Parathyroid adenoma (tissue), 2 donors: ENCODE results near the gene PDE4A.
"Not testable (repeated sequence)": the region's sequence is repeated elsewhere in the genome, so short reads cannot be mapped to it uniquely, and the experiment has no call there.

ENCODE experiments used
- H2AFZ ChIP-seq: fragments of 300-600 bp; sonication (generic); one replicate; pipeline ENCODE4 v1.7.0; 2017; ENCODE audit warnings: antibody characterized with exemption, mild to moderate bottlenecking
- H3K27ac ChIP-seq: fragments of 300-600 bp; sonication (generic); one replicate; pipeline ENCODE4 v1.7.0; 2017
- H3K27me3 ChIP-seq: fragments of 300-600 bp; sonication (generic); one replicate; pipeline ENCODE4 v1.7.0; 2017; ENCODE audit warnings: low read length; ENCODE audit not compliant: control insufficient read depth, insufficient read depth
- H3K36me3 ChIP-seq: fragments of 300-600 bp; sonication (generic); one replicate; pipeline ENCODE4 v1.7.0; 2017; ENCODE audit warnings: low read length; ENCODE audit not compliant: control insufficient read depth, insufficient read depth
- H3K4me1 ChIP-seq: fragments of 300-600 bp; sonication (generic); one replicate; pipeline ENCODE4 v1.7.0; 2017; ENCODE audit warnings: control low read depth
- H3K4me2 ChIP-seq: fragments of 300-600 bp; sonication (generic); one replicate; pipeline ENCODE4 v1.7.0; 2017; ENCODE audit warnings: low read length
- H3K4me3 ChIP-seq: fragments of 300-600 bp; sonication (generic); one replicate; pipeline ENCODE4 v1.7.0; 2017; ENCODE audit warnings: low read depth, low read length
- H3K79me2 ChIP-seq: fragments of 300-600 bp; sonication (generic); one replicate; pipeline ENCODE4 v1.7.0; 2017; ENCODE audit warnings: control low read depth
- H3K9ac ChIP-seq: fragments of 300-600 bp; sonication (generic); one replicate; pipeline ENCODE4 v1.7.0; 2017; ENCODE audit warnings: mild to moderate bottlenecking
- H3K9me3 ChIP-seq: fragments of 300-600 bp; sonication (generic); one replicate; pipeline ENCODE4 v1.7.0; 2017; ENCODE audit warnings: low read length; ENCODE audit not compliant: control insufficient read depth
- TF ChIP-seq, protein P1 (sequence below): fragments of 300-600 bp; sonication (generic); IDR thresholded peaks from one replicate; pipeline ENCODE4 v1.7.0; 2017; ENCODE audit warnings: antibody characterized with exemption, mild to moderate bottlenecking
- donor health status: primary hyperparathyroidism.

Gene PDE4A

DNA sequence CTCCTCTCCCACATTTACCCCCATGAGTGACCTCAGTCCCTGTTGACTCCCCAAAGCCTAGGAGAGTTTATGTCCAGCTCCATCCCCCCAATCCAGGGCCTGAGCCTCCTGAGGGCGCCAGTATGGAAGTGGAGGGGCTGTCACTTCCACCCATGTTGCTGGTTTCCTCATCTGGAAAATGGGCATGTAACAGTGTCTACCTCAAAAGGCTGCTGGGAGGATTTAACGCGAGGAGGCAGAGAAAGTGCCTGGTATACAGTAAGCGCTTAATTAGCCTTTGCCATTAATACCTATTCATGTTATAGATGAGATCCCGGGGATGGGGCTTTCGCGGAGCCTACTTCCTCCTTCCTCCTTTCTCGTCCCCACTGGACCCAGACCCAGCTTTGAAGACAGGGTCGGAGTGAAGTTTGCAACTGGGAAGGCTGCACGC lies 40.4 kb upstream of the PDE4A start:
- Histone ChIP-seq H3K4me2 (peak overlapping the region; percentile 97), H3K4me3 (peak overlapping the region; percentile 95), H3K4me1 (peaks cover 7% of the 10 kb centered on the region), H3K27me3 (no peaks in the 10 kb centered on the region), H2AFZ (peak overlapping the region; percentile 99), H3K9me3 (no peaks in the 10 kb centered on the region), H3K27ac (peak overlapping the region; percentile 25), H3K9ac (peak overlapping the region; percentile 50), H3K36me3 (no peaks in the 10 kb centered on the region), H3K79me2 (peaks cover 7% of the 10 kb centered on the region)
- TF ChIP-seq, protein P1, sequence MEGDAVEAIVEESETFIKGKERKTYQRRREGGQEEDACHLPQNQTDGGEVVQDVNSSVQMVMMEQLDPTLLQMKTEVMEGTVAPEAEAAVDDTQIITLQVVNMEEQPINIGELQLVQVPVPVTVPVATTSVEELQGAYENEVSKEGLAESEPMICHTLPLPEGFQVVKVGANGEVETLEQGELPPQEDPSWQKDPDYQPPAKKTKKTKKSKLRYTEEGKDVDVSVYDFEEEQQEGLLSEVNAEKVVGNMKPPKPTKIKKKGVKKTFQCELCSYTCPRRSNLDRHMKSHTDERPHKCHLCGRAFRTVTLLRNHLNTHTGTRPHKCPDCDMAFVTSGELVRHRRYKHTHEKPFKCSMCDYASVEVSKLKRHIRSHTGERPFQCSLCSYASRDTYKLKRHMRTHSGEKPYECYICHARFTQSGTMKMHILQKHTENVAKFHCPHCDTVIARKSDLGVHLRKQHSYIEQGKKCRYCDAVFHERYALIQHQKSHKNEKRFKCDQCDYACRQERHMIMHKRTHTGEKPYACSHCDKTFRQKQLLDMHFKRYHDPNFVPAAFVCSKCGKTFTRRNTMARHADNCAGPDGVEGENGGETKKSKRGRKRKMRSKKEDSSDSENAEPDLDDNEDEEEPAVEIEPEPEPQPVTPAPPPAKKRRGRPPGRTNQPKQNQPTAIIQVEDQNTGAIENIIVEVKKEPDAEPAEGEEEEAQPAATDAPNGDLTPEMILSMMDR, result no peak

DNA sequence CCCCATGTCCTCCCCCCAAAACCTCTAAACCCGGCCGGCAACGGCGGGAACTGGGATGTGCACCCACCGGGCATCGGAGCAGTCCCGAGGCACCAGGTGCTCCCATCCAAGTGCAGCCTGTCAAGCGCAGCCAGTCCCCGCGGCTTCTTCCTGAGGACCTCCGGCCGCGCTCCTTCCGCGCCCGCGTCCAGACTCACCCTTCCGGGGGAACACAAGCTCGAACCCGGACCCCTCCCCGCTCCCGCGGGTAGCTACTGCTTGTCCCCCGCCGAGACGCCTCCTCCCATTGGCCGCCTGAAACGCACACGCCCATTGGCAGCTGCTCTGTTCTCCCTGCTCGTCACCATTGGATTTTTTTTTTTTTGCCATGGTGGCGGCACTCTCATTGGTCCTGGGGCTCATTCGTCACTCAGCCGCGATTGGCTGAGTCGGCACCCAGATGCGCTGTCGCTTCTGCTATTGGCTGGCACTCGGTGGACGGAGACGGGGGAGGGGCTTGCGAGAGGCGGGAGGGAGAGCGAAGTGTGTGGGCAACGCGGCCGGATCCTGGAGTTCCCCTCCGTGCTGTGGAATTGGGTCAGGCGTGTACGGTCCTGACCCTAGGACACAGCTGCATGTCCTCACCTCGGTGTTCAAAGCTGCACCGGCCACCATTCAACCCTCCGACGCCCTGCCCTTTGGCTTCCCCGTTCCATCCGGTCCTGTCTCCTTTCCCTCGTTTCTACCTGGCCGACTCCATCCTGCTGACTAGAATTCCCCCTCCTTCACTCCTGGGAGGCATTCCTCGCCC lies 39.8 kb upstream of the PDE4A start, which contains the start of gene TYK2:
Gene TYK2, minus strand, starts transcription at position 260 of the 790 bp plus-strand sequence. CDS start 2,166 bp downstream, outside the sequence.
- peak within 1 kb of the TSS; percentile 34 for H3K27ac ChIP-seq
- TF ChIP-seq, protein P1, result no peak
- H3K27me3 ChIP-seq, result no peaks in the 10 kb centered on the region
- no peaks in the 10 kb centered on the region for H3K9me3 ChIP-seq
- H3K4me2 ChIP-seq, result peak within 1 kb of the TSS; percentile 97
- H3K9ac ChIP-seq, result peak within 1 kb of the TSS; percentile 50
- peaks cover 7% of the 10 kb centered on the region for H3K79me2 ChIP-seq
- H3K4me3 ChIP-seq, result peak within 1 kb of the TSS; percentile 95
- H2AFZ ChIP-seq, result peak within 1 kb of the TSS; percentile 99
- no peaks in the 10 kb centered on the region for H3K36me3 ChIP-seq
- peaks cover 7% of the 10 kb centered on the region for H3K4me1 ChIP-seq

DNA sequence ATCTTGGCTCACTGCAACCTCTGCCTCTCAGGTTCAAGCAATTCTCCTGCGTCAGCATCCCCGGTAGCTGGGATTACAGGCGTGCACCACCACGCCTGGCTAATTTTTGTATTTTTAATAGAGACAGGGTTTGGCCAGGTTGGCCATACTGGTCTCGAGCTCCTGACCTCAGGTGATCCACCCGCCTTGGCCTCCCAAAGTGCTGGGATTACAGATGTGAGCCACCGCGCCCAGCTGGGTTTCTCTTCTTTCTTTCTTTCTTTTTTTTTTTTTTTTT lies 37.2 kb upstream of the PDE4A start:
- H3K27ac ChIP-seq, H2AFZ ChIP-seq, H3K36me3 ChIP-seq, H3K4me1 ChIP-seq, H3K27me3 ChIP-seq, H3K79me2 ChIP-seq, H3K4me2 ChIP-seq, H3K9ac ChIP-seq, H3K9me3 ChIP-seq, H3K4me3 ChIP-seq: not testable (repeated sequence)

DNA sequence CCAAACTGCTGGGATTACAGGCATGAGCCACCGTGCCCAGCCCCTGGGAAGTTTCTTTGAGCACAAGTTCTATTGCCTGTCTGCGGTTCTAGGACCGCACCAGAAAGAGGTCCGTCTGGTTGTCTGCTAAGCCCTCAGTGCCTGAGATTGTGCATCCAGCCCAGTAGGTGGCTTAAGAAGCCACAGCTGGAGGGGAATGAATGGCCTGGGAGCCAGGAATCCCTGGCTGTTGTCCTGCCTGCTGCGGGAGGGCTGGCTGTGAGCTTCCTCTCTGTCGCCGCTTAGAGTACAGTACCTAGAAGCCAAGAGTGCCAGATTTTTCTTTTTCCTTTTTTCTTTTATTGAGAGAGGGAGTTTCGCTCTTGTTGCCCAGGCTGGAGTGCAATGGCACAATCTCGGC lies 35.8 kb upstream of the PDE4A start:
- H2AFZ ChIP-seq, result no peak overlapping the region
- no peaks in the 10 kb centered on the region for H3K36me3 ChIP-seq
- no peak overlapping the region for H3K4me3 ChIP-seq
- no peaks in the 10 kb centered on the region for H3K27me3 ChIP-seq
- H3K27ac ChIP-seq, result no peak overlapping the region
- H3K4me2 ChIP-seq, result no peak overlapping the region
- peaks cover 6% of the 10 kb centered on the region for H3K79me2 ChIP-seq
- no peaks in the 10 kb centered on the region for H3K9me3 ChIP-seq
- H3K4me1 ChIP-seq, result peaks cover 6% of the 10 kb centered on the region
- H3K9ac ChIP-seq, result no peak overlapping the region
- TF ChIP-seq, protein P1, result no peak

DNA sequence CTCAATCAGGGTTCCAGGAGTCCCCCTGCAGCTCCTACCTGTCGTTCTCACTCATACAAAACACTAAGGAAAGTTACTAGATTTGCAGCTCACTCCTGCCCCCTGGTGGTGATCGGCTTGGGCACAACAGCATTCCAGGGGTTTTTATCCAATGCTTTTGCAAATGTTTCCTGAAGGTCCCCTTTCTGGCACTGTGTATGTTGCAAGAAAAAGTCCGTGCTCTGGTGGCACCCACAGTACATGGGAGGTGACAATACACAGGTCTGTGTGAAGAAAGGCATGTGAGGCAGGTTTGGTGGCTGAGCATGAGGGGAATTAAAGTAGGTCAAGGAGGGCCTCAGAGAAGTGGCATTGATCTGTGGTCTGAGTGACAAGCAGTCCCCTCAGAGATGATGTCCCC lies 31.4 kb upstream of the PDE4A start:
- H3K4me2 ChIP-seq, result no peak overlapping the region
- H3K27me3 ChIP-seq, result no peaks in the 10 kb centered on the region
- no peak overlapping the region for H3K27ac ChIP-seq
- no peaks in the 10 kb centered on the region for H3K36me3 ChIP-seq
- H3K4me1 ChIP-seq, result no peaks in the 10 kb centered on the region
- no peaks in the 10 kb centered on the region for H3K79me2 ChIP-seq
- TF ChIP-seq, protein P1, result peak; percentile 96
- H3K4me3 ChIP-seq, result no peak overlapping the region
- H3K9me3 ChIP-seq, result no peaks in the 10 kb centered on the region
- peak overlapping the region; percentile 1 for H2AFZ ChIP-seq
- no peak overlapping the region for H3K9ac ChIP-seq
